GM12874 (cell line): ENCODE results near the gene KRTAP5-9.

Experiments
- CTCF ChIP-seq: IDR thresholded peaks from 2 replicates; pipeline ENCODE4 v1.5.1; 2011; ENCODE audit warnings: low read depth, mild to moderate bottlenecking, control low read depth, low read length, moderate library complexity; ENCODE audit not compliant: insufficient read depth

KRTAP5-9 gene

DNA sequence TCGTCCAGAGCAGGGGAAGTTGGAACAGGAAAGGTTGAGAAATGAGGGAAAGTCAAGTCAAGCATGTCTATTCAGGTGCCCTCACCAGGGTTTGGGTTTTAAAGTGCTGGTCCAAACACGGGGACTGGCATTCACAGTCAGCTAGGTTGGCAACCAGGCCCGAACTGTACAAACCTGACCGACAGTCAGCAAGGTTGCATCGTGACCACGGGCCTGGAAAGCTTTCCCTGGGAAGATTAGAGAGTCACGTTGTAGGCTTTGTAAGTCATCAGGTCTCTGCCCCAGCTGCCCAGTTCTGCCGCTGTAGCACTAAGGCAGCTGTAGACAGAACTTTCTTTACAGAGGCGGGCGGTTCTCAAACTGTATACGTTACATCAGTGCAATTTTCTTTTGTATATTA is 24.6 kb downstream of the KRTAP5-9 start:
- TF ChIP-seq CTCF = no peak

DNA sequence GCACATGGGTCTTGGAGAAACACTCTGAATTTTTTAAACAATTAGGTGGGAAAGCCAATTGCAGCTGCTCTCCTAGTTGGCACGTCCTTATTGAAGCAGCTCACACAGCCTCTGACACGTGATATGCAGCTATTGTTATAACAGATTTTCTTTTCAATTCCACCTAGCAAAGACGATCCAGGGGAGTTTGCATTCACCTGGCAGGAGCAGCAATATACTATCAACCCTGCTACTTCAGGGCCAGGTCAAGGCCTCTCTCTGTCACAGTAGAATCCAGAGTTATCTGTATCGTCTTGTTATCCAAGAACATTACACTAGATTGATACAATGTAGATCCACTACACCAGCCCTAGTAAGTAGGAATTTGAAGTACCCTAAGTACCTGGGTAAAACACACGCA is 26.2 kb downstream of the KRTAP5-9 start:
- no peak for TF ChIP-seq CTCF

GRCh38 chr11:71575723-71576424 is 27.7 kb downstream of the KRTAP5-9 start:
- TF ChIP-seq CTCF = no peak

DNA sequence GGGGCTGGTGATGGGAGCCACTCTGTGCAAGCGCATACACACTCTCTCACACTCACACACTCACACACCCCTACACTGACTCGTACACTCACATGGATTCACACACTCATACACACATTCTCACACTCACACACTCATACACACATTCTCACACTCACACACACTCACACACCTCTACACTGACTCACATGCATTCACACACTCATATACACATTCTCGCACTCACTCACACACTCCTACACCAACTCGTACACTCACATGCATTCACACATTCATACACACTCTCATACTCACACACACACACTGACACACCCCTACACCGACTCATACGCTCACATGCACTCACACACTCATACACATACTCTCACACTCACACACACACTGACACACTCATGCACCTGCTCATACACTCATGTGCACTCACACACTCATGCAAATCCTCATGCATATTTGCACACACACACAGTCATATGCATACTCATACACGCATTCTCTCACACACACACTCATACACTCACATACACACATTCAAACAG is 29.3 kb downstream of the KRTAP5-9 start:
- TF ChIP-seq CTCF = no peak

DNA sequence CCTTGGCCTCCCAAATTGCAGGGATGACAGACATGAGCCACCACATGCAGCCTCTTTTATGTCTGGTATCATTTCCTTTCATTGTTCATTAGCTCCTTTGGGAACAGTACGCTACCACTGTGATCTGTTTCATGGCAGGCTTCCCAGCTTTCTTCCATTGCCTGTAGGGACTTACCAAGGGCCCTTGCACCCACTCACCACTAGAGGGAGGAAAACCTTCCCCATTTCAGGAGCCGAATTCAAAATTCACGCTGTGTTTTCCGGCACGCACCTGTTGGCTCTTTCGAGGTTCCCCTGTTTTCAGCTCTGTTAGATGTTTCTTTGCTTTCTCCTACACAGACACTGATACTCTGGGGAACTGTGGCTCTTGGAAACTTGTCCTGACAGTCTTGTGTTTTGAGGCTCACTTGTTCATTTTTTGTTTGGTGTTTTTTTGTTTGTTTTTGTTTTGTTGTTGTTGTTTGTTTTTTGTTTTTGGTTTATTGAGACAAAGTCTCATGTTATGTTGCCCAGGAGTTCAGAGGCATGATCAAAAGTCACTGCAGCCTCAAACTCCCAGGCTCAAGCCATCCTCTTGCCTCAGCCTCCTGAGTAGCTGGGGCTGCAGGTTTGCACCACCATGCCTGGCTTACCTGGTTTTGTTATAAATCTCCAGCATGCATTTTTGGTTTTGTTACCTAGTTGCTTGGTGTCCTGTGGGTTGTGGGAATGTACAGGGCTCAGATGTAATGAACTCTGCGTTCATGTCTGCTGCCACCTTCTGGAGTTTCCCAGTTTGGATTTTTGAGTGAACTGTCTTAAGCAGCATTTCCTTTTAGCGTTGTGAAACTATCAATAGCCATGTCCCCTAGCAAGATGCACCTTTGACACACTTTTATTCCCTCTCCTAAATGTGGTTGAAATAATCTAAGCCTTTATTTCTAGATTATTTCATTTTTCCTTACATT is 32.1 kb downstream of the KRTAP5-9 start:
- TF ChIP-seq CTCF = peak; percentile 89

DNA sequence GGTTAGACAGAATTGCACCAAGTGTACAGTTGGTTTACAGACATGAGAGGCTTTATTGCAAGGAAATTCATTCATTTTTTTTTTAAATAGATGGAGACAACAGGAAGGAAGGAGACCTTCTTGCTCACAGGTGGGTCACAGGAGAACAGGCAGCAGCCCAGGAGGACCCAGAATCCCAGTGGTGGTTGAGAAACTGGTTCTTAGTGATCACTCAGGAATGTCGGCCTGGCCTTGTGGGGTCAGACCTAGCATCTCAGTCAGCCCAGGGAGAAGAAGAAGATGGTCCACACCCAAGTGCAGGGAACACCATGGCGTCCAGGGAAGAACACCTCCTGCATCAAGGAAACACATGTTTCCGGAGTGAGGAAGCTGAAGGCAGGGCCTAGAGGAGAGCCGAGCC is 33.6 kb downstream of the KRTAP5-9 start:
- TF ChIP-seq CTCF = no peak

GRCh38 chr11:71582309-71582895 is 34.2 kb downstream of the KRTAP5-9 start, which contains the start of gene KRTAP5-11:
Gene KRTAP5-11, minus strand, starts transcription at chr11:71582875. Its CDS starts 38 bp downstream, at chr11:71582837.
- no peak for TF ChIP-seq CTCF
